GM12878 (cell line): ENCODE results near the gene TMEM250. TPM values are rescaled to one million over a fixed set of nuclear protein-coding genes. Genes with fewer than 3 reads are reported as not detected.

Experiments
- ATAC-seq: fragments of 200-7000 bp; cut with Tn5 transposase; 3 replicates; pipeline ENCODE4 v1.9.1; 2020; ENCODE audit warnings: mild to moderate bottlenecking, moderate library complexity
- BruUV-seq: library from RNA; stranded (reverse); fragments of 400-500 nt; replicated peaks from 2 replicates; lab custom pipeline; 2021; lab: Mats Ljungman, UMichigan
- CTCF ChIA-PET: fragments of 300-600 bp; sonication (Branson Sonifier 250); formaldehyde crosslinking; extraction: SDS; loops from one replicate; lab custom pipeline; 2021; ENCODE audit warnings: inconsistent platforms; lab: Yijun Ruan, JAX
- POLR2A ChIA-PET: fragments of 350-600 bp; formaldehyde crosslinking; extraction: SDS; loops from one replicate; lab custom pipeline; 2021; ENCODE audit warnings: inconsistent platforms; lab: Charles Lee
- RAD21 ChIA-PET: fragments of 300-600 bp; sonication (Branson Sonifier 250); formaldehyde crosslinking; loops from one replicate; lab custom pipeline; 2023; ENCODE audit warnings: antibody characterized with exemption; ENCODE audit not compliant: unreplicated experiment; lab: Charles Lee
- SMC1A ChIA-PET: fragments of 300-600 bp; sonication (Branson Sonifier 250); formaldehyde crosslinking; loops from one replicate; lab custom pipeline; 2023; ENCODE audit not compliant: unreplicated experiment, uncharacterized antibody; lab: Charles Lee
- DNase-seq: peaks from one replicate; pipeline ENCODE4 v3.0.0-alpha.2; 2011; ENCODE audit warnings: low read depth, low spot score
- FAIRE-seq: peaks from 3 replicates; lab custom pipeline; 2011; peaks lifted over from hg19 to GRCh38; lab: Jason Lieb, UNC
- H2AFZ ChIP-seq: 2 replicates; pipeline ENCODE4 v1.6.0; 2011; ENCODE audit warnings: low read depth, low read length, control low read depth; ENCODE audit not compliant: control insufficient read depth
- H3K27ac ChIP-seq: 2 replicates; pipeline ENCODE4 v1.5.1; 2011; ENCODE audit warnings: control low read depth; ENCODE audit not compliant: control insufficient read depth, insufficient read depth
- H3K27me3 ChIP-seq, 2 experiments: replicated peaks in 1 of 2; 2 replicates each; pipeline versions ENCODE4 v1.6.0 to v1.6.1; 2011; ENCODE audit warnings: low read length in 1 of 2; ENCODE audit not compliant: control insufficient read depth in 2 of 2, insufficient read depth in 2 of 2
- H3K36me3 ChIP-seq, 2 experiments: 2 replicates each; pipeline ENCODE4 v1.5.1; 2011; ENCODE audit warnings: low read length in 1 of 2; ENCODE audit not compliant: control insufficient read depth in 2 of 2, insufficient read depth in 2 of 2
- H3K4me1 ChIP-seq: 2 replicates; pipeline ENCODE4 v1.6.1; 2011; ENCODE audit warnings: mild to moderate bottlenecking, low read length, moderate library complexity, mixed read lengths; ENCODE audit not compliant: control insufficient read depth, insufficient read depth
- H3K4me2 ChIP-seq: 2 replicates; pipeline ENCODE4 v1.6.0; 2011; ENCODE audit warnings: control low read depth; ENCODE audit not compliant: control insufficient read depth, insufficient read depth
- H3K4me3 ChIP-seq: fragments of 200-600 bp; sonication (generic); 2 replicates; pipeline ENCODE4 v1.5.1; 2016
- H3K79me2 ChIP-seq: 2 replicates; pipeline ENCODE4 v1.6.0; 2011; ENCODE audit warnings: low read length; ENCODE audit not compliant: control insufficient read depth, insufficient read depth
- H3K9ac ChIP-seq: 2 replicates; pipeline ENCODE4 v1.8.0; 2011; ENCODE audit warnings: low read length, control low read depth, mixed read lengths; ENCODE audit not compliant: control insufficient read depth, insufficient read depth
- H3K9me3 ChIP-seq: replicated peaks from 3 replicates; pipeline ENCODE4 v1.5.1; 2011; ENCODE audit warnings: mild to moderate bottlenecking, low read length; ENCODE audit not compliant: control insufficient read depth, insufficient read depth
- H4K20me1 ChIP-seq: 2 replicates; pipeline ENCODE4 v1.6.0; 2011; ENCODE audit not compliant: control insufficient read depth, insufficient read depth
- E2F4 ChIP-seq: IDR thresholded peaks from 2 replicates; pipeline ENCODE4 v1.6.1; 2012; ENCODE audit warnings: low read depth, low read length, improper control_type of control experiment
- HCFC1 ChIP-seq: fragments of 150-350 bp; IDR thresholded peaks from 2 replicates; pipeline ENCODE4 v1.6.1; 2014; ENCODE audit warnings: low read length
- HDGF ChIP-seq: fragments of 450-650 bp; IDR thresholded peaks from 2 replicates; pipeline ENCODE4 v1.6.1; 2016; ENCODE audit warnings: antibody characterized with exemption
- LARP7 ChIP-seq: fragments of 450-650 bp; IDR thresholded peaks from 2 replicates; pipeline ENCODE4 v1.6.1; 2017; ENCODE audit warnings: mild to moderate bottlenecking
- NFIC ChIP-seq: IDR thresholded peaks from 2 replicates; pipeline ENCODE4 v1.6.1; 2012; ENCODE audit warnings: low read depth, mild to moderate bottlenecking, inconsistent platforms, low read length, moderate library complexity
- NR2F1 ChIP-seq: fragments of 450-650 bp; conservative IDR thresholded peaks from 2 replicates; pipeline ENCODE4 v1.6.1; 2017; ENCODE audit warnings: mild to moderate bottlenecking
- PBX3 ChIP-seq: IDR thresholded peaks from 2 replicates; pipeline ENCODE4 v1.6.1; 2011; ENCODE audit warnings: mild to moderate bottlenecking, low read depth, low read length, moderate library complexity; ENCODE audit not compliant: insufficient replicate concordance
- RAD51 ChIP-seq: fragments of 450-650 bp; IDR thresholded peaks from 2 replicates; pipeline ENCODE4 v1.6.1; 2016; ENCODE audit warnings: moderate library complexity, mild to moderate bottlenecking, inconsistent platforms
- SIN3A ChIP-seq: IDR thresholded peaks from 2 replicates; pipeline ENCODE4 v1.6.1; 2012; ENCODE audit warnings: low read depth, low read length, improper control_type of control experiment
- SMAD5 ChIP-seq: IDR thresholded peaks from 2 replicates; pipeline ENCODE4 v1.6.1; 2016; ENCODE audit warnings: antibody characterized with exemption, low read depth
- ZBTB4 ChIP-seq: fragments of 450-650 bp; formaldehyde crosslinking; IDR thresholded peaks from 2 replicates; pipeline ENCODE4 v1.4.0; 2022; ENCODE audit warnings: mild to moderate bottlenecking, moderate library complexity
- ZNF24 ChIP-seq: fragments of 450-650 bp; IDR thresholded peaks from 2 replicates; pipeline ENCODE4 v1.6.1; 2017; ENCODE audit warnings: antibody characterized with exemption, mild to moderate bottlenecking
- WGBS: methylation state at CpG from one replicate; pipeline ENCODE4 v1.1.6; 2016; ENCODE audit warnings: low lambda C conversion rate; ENCODE audit not compliant: insufficient replicate concordance, insufficient coverage; ENCODE audit errors: missing lambda C conversion rate; 5-methylcytosine and 5-hydroxymethylcytosine counted together
- in situ Hi-C: fragments of 300-500 bp; cut with MboI; formaldehyde crosslinking; loops from 9 replicates; pipeline ENCODE4 v1.14.3; 2018; ENCODE audit warnings: mixed read lengths
- intact Hi-C: fragments of 100-400 bp; cut with micrococcal nuclease; formaldehyde crosslinking; loops from one replicate; pipeline ENCODE4 v1.14.2; 2022; ENCODE audit not compliant: unreplicated experiment
- polyA plus RNA-seq, 11 experiments: library from polyadenylated mRNA; depleted of rRNA in 4 of 11; unstranded in 6 of 11; stranded (reverse) in 5 of 11; fragments of >200 nt; fragmentation: Nextera tagmentation in 4 of 11; fragmentation: Illumina TruSeq in 1 of 11; extraction: Ambion mirVana in 4 of 11; extraction: Trizol in 1 of 11; gene quantifications; 1 replicate in 1 of 11; 2 replicates in 10 of 11; pipeline versions ENCODE4 v1.2.1 to v1.2.3, GENCODE V29; 2011 to 2016; ENCODE audit warnings: inconsistent platforms in 2 of 11, missing spikeins in 2 of 11, low read depth in 1 of 11
- total RNA-seq, 4 experiments: library from RNA; depleted of rRNA in 3 of 4; stranded (reverse); fragments of >200 nt in 3 of 4; fragmentation: Illumina TruSeq in 1 of 4; extraction: Trizol in 1 of 4; gene quantifications; 2 replicates each; pipeline versions ENCODE4 v1.2.1 to v1.2.3, GENCODE V29; 2013 to 2021

The TMEM250 gene
- total and polyA plus RNA-seq, 10 of the 15 experiments (the other 5 are each of a cell fraction or from before 2014, with no cell fraction given), result 0.39 to 39.9 (median 8.5) TPM

- Histone ChIP-seq H3K4me3 (no peak overlapping the region), H3K36me3 (no peaks in the 10 kb centered on the region), H3K27me3 (no peaks in the 10 kb centered on the region), H3K4me2 (no peak overlapping the region), H3K9me3 (no peaks in the 10 kb centered on the region), H3K4me1 (peaks cover 8% of the 10 kb centered on the region), H3K27ac (no peak overlapping the region), H4K20me1 (no peaks in the 10 kb centered on the region), H3K79me2 (peaks cover 11% of the 10 kb centered on the region), H2AFZ (no peak overlapping the region), H3K9ac (no peak overlapping the region)
- ATAC-seq, result no peak
- intact Hi-C loops, result no loop called here
- CTCF ChIA-PET, result no interaction called here
- 79% methylated on average over 10 of the region's 10 CpGs for WGBS
- DNase-seq, result no peak
- SMC1A ChIA-PET, result no interaction called here
- TF ChIP-seq SIN3A (no peak), ZNF24 (no peak), LARP7 (no peak)
- RAD21 ChIA-PET, result interaction anchor here (1.5 kb wide), 1 partner anchor 27 kb away, joined by 4 read pairs; the partner anchor contains the start of gene TMEM250
- in situ Hi-C loops, result no loop called here
- no peak for FAIRE-seq
- POLR2A ChIA-PET, result no interaction called here
- no TSS peak for BruUV-seq
Observed at GRCh38 chr9:136092353-136092650, 26.4 kb downstream of the TMEM250 start.

GRCh38 chr9:136091582-136092352, 26.9 kb downstream of the TMEM250 start:
- CTCF ChIA-PET, result interaction anchor here (1.1 to 3.3 kb wide), 4 partner anchors 16 to 124 kb away, joined by 3 to 46 read pairs (median 8); partner anchors contain the start of gene TMEM250
- Histone ChIP-seq H4K20me1 (no peaks in the 10 kb centered on the region), H3K9me3 (no peaks in the 10 kb centered on the region), H3K36me3 (no peaks in the 10 kb centered on the region), H3K79me2 (peaks cover 11% of the 10 kb centered on the region), H3K27ac (no peak overlapping the region), H3K27me3 (no peaks in the 10 kb centered on the region), H3K4me1 (peaks cover 8% of the 10 kb centered on the region), H2AFZ (no peak overlapping the region), H3K4me2 (no peak overlapping the region), H3K4me3 (no peak overlapping the region), H3K9ac (no peak overlapping the region)
- DNase-seq (no peak), FAIRE-seq (no peak), ATAC-seq (no peak)
- RAD21 ChIA-PET, result interaction anchor here (1.5 to 2.9 kb wide), 3 partner anchors 15 to 28 kb away, joined by 4 to 28 read pairs (median 13); partner anchors contain the start of gene TMEM250
- WGBS, result 75% methylated on average over 18 of the region's 20 CpGs
- in situ Hi-C loops, result no loop called here
- intact Hi-C loops, result no loop called here
- SMC1A ChIA-PET, result interaction anchor here (3.0 kb wide), 1 partner anchor 30 kb away, joined by 15 read pairs; no protein-coding TSS in a partner anchor
- POLR2A ChIA-PET, result interaction anchor here (1.1 kb wide), 1 partner anchor 15 kb away, joined by 3 read pairs; no protein-coding TSS in a partner anchor
- BruUV-seq, result no TSS peak
- TF ChIP-seq NR2F1 (no peak), E2F4 (no peak), HDGF (no peak), SMAD5 (no peak), RAD51 (no peak), HCFC1 (no peak), NFIC (no peak), ZBTB4 (CRISPR knock-in tag) (no peak), PBX3 (no peak)
